ENCODE data around the gene BBS9.
A peak's percentile ranks its signal among the peaks of the same experiment; 100 is the strongest.

DNA sequence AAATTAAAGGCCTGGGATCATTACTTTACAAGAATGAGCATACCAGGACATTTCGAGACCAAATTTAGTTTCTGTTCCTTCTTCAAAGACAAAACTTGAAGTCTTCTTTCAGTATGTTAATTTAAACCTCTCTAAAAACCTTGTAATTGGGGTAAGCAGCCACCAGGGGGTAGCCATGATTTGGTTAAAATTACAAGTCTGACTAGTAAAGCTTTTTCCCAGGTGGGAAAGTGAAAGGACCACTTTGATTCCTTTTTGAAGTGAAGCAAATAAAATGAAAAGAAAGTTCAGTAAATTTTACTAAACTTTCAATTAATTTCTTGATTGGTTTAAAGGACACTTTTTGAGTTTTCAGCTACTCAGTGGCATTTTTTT lies 294.3 kb downstream of the BBS9 start:
- no peak for TF ChIP-seq EZH2 (IDR thresholded peaks at IDR 0.05; ENCODE audit: borderline replicate concordance, low read depth, low read length, severe bottlenecking)
- TF ChIP-seq POLR2A (IDR thresholded peaks at IDR 0.05; ENCODE audit: low read depth, low read length): no peak
- peak; percentile 16 to 27 for TF ChIP-seq CTCF (IDR thresholded peaks at IDR 0.05; ENCODE audit: extremely low read depth in 1 of 2, insufficient read depth in 1 of 2, low read depth in 1 of 2, low read length in 2 of 2)
- TF ChIP-seq POLR2AphosphoS5 (IDR thresholded peaks at IDR 0.05; ENCODE audit: insufficient read depth, low read depth, low read length): no peak
- TF ChIP-seq FOS (IDR thresholded peaks at IDR 0.05; ENCODE audit: borderline replicate concordance, insufficient read depth, low read length): no peak
- TF ChIP-seq, protein P1, sequence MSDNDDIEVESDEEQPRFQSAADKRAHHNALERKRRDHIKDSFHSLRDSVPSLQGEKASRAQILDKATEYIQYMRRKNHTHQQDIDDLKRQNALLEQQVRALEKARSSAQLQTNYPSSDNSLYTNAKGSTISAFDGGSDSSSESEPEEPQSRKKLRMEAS (IDR thresholded peaks at IDR 0.05; ENCODE audit: insufficient read depth, insufficient read length): no peak
- TF ChIP-seq GATA2 (IDR thresholded peaks at IDR 0.05; ENCODE audit: insufficient read depth, insufficient read length, low read depth, low read length): no peak
- no peak for TF ChIP-seq JUN (IDR thresholded peaks at IDR 0.05; ENCODE audit: borderline replicate concordance, insufficient read depth, insufficient read length, low read depth)
- no peak for TF ChIP-seq MYC (IDR thresholded peaks at IDR 0.05; ENCODE audit: low read depth, low read length)

Data from endothelial cell of umbilical vein (primary cell).